HCT116 (cell line): ENCODE measurements around the gene PDE4D. TPM values are rescaled to one million over a fixed set of nuclear protein-coding genes. Genes with fewer than 3 reads are reported as not detected.

ENCODE experiments used
- ATAC-seq: fragments of 200-7000 bp; cut with Tn5 transposase; 2 replicates; pipeline ENCODE4 v1.9.1; 2020; ENCODE audit warnings: mild to moderate bottlenecking, moderate library complexity
- BruUV-seq: library from RNA; stranded (reverse); fragments of 400-500 nt; replicated peaks from 2 replicates; lab custom pipeline; 2021; lab: Mats Ljungman, UMichigan
- CTCF ChIA-PET: fragments of 300-600 bp; sonication (Branson Sonifier 250); formaldehyde crosslinking; loops from one replicate; lab custom pipeline; 2021; ENCODE audit warnings: antibody characterized with exemption; lab: Charles Lee
- POLR2A ChIA-PET: fragments of 300-600, 350-600 bp; sonication (Branson Sonifier 250); formaldehyde crosslinking; loops from one replicate; lab custom pipeline; 2021; ENCODE audit warnings: antibody characterized with exemption; lab: Charles Lee
- RAD21 ChIA-PET, 2 experiments: fragments of 300-600 bp; sonication (Branson Sonifier 250); formaldehyde crosslinking; loops; one replicate each; lab custom pipeline; 2023; ENCODE audit warnings: low total read pairs in 2 of 2; ENCODE audit not compliant: uncharacterized antibody in 2 of 2, unreplicated experiment in 2 of 2, low non-redundant PET in 1 of 2; lab: Charles Lee
- DNase-seq: peaks from one replicate; pipeline ENCODE4 v3.0.0-alpha.2; 2010; ENCODE audit warnings: low read depth, low spot score
- H2AFZ ChIP-seq: fragments of 200-600 bp; shearing (Covaris generic), sonication (generic); 2 replicates; pipeline ENCODE4 v1.6.1; 2017; ENCODE audit warnings: low read depth, mixed run types, mixed read lengths, antibody characterized with exemption, low read length; ENCODE audit not compliant: poor library complexity, severe bottlenecking
- H3K27ac ChIP-seq: 2 replicates; pipeline ENCODE4 v1.5.1; 2012; ENCODE audit warnings: low read depth, low read length
- H3K27me3 ChIP-seq: fragments of 200-600 bp; sonication (generic); 2 replicates; pipeline ENCODE4 v1.6.1; 2016; ENCODE audit warnings: mixed run types, low read length, mixed read lengths; ENCODE audit not compliant: insufficient read depth
- H3K36me3 ChIP-seq, 2 experiments: fragments of 200-500 bp in 1 of 2; fragments of 200-600 bp in 1 of 2; sonication (Bioruptor generic) in 1 of 2; sonication (generic) in 1 of 2; 2 replicates each; pipeline versions ENCODE4 v1.5.1 to v1.6.1; 2014 to 2016; ENCODE audit warnings: low read length in 2 of 2, inconsistent platforms in 1 of 2, mixed read lengths in 1 of 2, mixed run types in 1 of 2; ENCODE audit not compliant: insufficient read depth in 2 of 2, control insufficient read depth in 1 of 2
- H3K4me1 ChIP-seq, 2 experiments: fragments of 200-600 bp in 1 of 2; sonication (generic) in 1 of 2; 2 replicates each; pipeline versions ENCODE4 v1.5.1 to v1.6.1; 2012 to 2017; ENCODE audit warnings: low read length in 2 of 2, inconsistent platforms in 1 of 2, mild to moderate bottlenecking in 1 of 2, mixed read lengths in 1 of 2, mixed run types in 1 of 2, moderate library complexity in 1 of 2; ENCODE audit not compliant: insufficient read depth in 2 of 2, control insufficient read depth in 1 of 2
- H3K4me2 ChIP-seq: fragments of 200-600 bp; sonication (generic); 2 replicates; pipeline ENCODE4 v1.6.1; 2017; ENCODE audit warnings: mixed run types, low read length, mixed read lengths
- H3K4me3 ChIP-seq, 2 experiments: fragments of 200-600 bp in 1 of 2; sonication (generic) in 1 of 2; replicated peaks in 1 of 2; 2 replicates each; pipeline ENCODE4 v1.5.1; 2011 to 2016; ENCODE audit warnings: low read length in 2 of 2, control low read depth in 1 of 2, low read depth in 1 of 2, mild to moderate bottlenecking in 1 of 2, mixed read lengths in 1 of 2, mixed run types in 1 of 2
- H3K79me2 ChIP-seq: fragments of 200-600 bp; sonication (generic); 2 replicates; pipeline ENCODE4 v1.6.1; 2017; ENCODE audit warnings: mild to moderate bottlenecking, mixed run types, low read length, moderate library complexity, mixed read lengths; ENCODE audit not compliant: insufficient read depth
- H3K9ac ChIP-seq: fragments of 200-600 bp; sonication (generic); 2 replicates; pipeline ENCODE4 v1.6.1; 2016; ENCODE audit warnings: low read length, mixed read lengths
- H3K9me2 ChIP-seq: fragments of 200-600 bp; sonication (generic), shearing (Covaris generic); 2 replicates; pipeline ENCODE4 v1.6.1; 2017; ENCODE audit warnings: mixed run types, mild to moderate bottlenecking, moderate library complexity; ENCODE audit not compliant: insufficient read depth
- H3K9me3 ChIP-seq, 2 experiments: fragments of 200-500 bp in 1 of 2; fragments of 200-600 bp in 1 of 2; sonication (Bioruptor generic) in 1 of 2; sonication (generic) in 1 of 2; 2 replicates each; pipeline ENCODE4 v1.6.1; 2014 to 2017; ENCODE audit warnings: low read length in 2 of 2, mixed read lengths in 2 of 2, inconsistent platforms in 1 of 2, low read depth in 1 of 2, mild to moderate bottlenecking in 1 of 2, mixed run types in 1 of 2, moderate library complexity in 1 of 2; ENCODE audit not compliant: control insufficient read depth in 1 of 2, insufficient read depth in 1 of 2
- H4K20me1 ChIP-seq: fragments of 200-600 bp; sonication (generic), shearing (Covaris generic); 2 replicates; pipeline ENCODE4 v1.6.1; 2017; ENCODE audit warnings: mixed run types, mild to moderate bottlenecking, moderate library complexity; ENCODE audit not compliant: insufficient read depth
- CBX3 ChIP-seq: IDR thresholded peaks from 2 replicates; pipeline ENCODE4 v1.6.1; 2012; ENCODE audit warnings: low read depth
- CEBPB ChIP-seq: IDR thresholded peaks from 2 replicates; pipeline ENCODE4 v1.6.1; 2012; ENCODE audit warnings: low read depth
- CTCF ChIP-seq, 3 experiments: fragments of 200-600 bp in 1 of 3; sonication (generic) in 1 of 3; IDR thresholded peaks in 2 of 3; conservative IDR thresholded peaks in 1 of 3; 2 replicates each; pipeline ENCODE4 v1.5.1; 2012 to 2017; ENCODE audit warnings: low read depth in 2 of 3, low read length in 2 of 3, antibody characterized with exemption in 1 of 3, borderline replicate concordance in 1 of 3, control low read depth in 1 of 3, mild to moderate bottlenecking in 1 of 3, mixed read lengths in 1 of 3, mixed run types in 1 of 3, moderate library complexity in 1 of 3; ENCODE audit not compliant: insufficient read depth in 1 of 3
- POLR2A ChIP-seq: IDR thresholded peaks from 2 replicates; pipeline ENCODE4 v1.7.0; 2011; ENCODE audit warnings: borderline replicate concordance; ENCODE audit not compliant: insufficient read depth, insufficient read length; ENCODE audit errors: extremely low read depth
- REST ChIP-seq: IDR thresholded peaks from 2 replicates; pipeline ENCODE4 v1.6.1; 2012; ENCODE audit warnings: low read depth
- SIN3A ChIP-seq: IDR thresholded peaks from 2 replicates; pipeline ENCODE4 v1.6.1; 2012; ENCODE audit warnings: low read depth
- SRF ChIP-seq: IDR thresholded peaks from 2 replicates; pipeline ENCODE4 v1.6.1; 2012; ENCODE audit warnings: low read depth
- TCF7L2 ChIP-seq: IDR thresholded peaks from 2 replicates; pipeline ENCODE4 v1.7.0; 2011; ENCODE audit warnings: borderline replicate concordance, inconsistent platforms; ENCODE audit not compliant: insufficient read depth, insufficient read length; ENCODE audit errors: extremely low read depth
- ZBTB33 ChIP-seq: IDR thresholded peaks from 2 replicates; pipeline ENCODE4 v1.6.1; 2011; ENCODE audit warnings: mild to moderate bottlenecking, low read length, moderate library complexity; ENCODE audit not compliant: insufficient replicate concordance; ENCODE audit errors: extremely low read depth
- ZFX ChIP-seq: fragments of 450-650 bp; IDR thresholded peaks from 2 replicates; pipeline ENCODE4 v1.6.1; 2017
- ZNF274 ChIP-seq: fragments of 200-500 bp; sonication (Bioruptor generic); IDR thresholded peaks from 2 replicates; pipeline ENCODE4 v1.6.1; 2014; ENCODE audit warnings: mild to moderate bottlenecking, low read depth, low read length, inconsistent platforms
- intact Hi-C: fragments of 100-400 bp; cut with micrococcal nuclease; formaldehyde crosslinking; loops from 2 replicates; pipeline ENCODE4 v1.10.0; 2022
- total RNA-seq: library from RNA; stranded (reverse); gene quantifications from one replicate; pipeline ENCODE4 v1.2.1, GENCODE V29; 2021; ENCODE audit not compliant: unreplicated experiment

Gene PDE4D
- total RNA-seq, 1 experiment from 2014 or later: 1.1 TPM

GRCh38 chr5:59423021-59423420, 470.5 kb downstream of the PDE4D start:
- CTCF ChIA-PET: no interaction called here
- intact Hi-C loops: no loop called here
- Histone ChIP-seq H3K9me3 (no peaks in the 10 kb centered on the region), H3K4me2 (no peak overlapping the region), H3K27me3 (no peaks in the 10 kb centered on the region), H3K79me2 (no peaks in the 10 kb centered on the region), H4K20me1 (no peaks in the 10 kb centered on the region), H3K4me3 (no peak overlapping the region), H2AFZ (no peak overlapping the region), H3K36me3 (no peaks in the 10 kb centered on the region), H3K27ac (no peak overlapping the region), H3K9me2 (no peaks in the 10 kb centered on the region), H3K4me1 (no peaks in the 10 kb centered on the region), H3K9ac (no peak overlapping the region)
- POLR2A ChIA-PET: no interaction called here
- TF ChIP-seq TCF7L2 (no peak), CBX3 (no peak), CEBPB (no peak), REST (no peak), SRF (no peak), ZNF274 (no peak), ZBTB33 (no peak), POLR2A (no peak), CTCF (IDR thresholded peaks at IDR 0.05 in 2 of 3, conservative IDR thresholded peaks at IDR 0.05 in 1 of 3; ENCODE audit: borderline replicate concordance in 1 of 3, insufficient read depth in 1 of 3, low read depth in 2 of 3, low read length in 2 of 3) (no peak), ZFX (no peak), SIN3A (no peak)
- DNase-seq: no peak
- RAD21 ChIA-PET: no interaction called here
- no TSS peak for BruUV-seq
- ATAC-seq: no peak
